Measurements from ENCODE around the gene NDUFB7. TPM values are rescaled to one million over a fixed set of nuclear protein-coding genes. Genes with fewer than 3 reads are reported as not detected.

NDUFB7 gene
- polyA plus RNA-seq, 1 donor (not counting 4 experiments of a cell fraction or from before 2014, with no cell fraction given): 146 TPM

GRCh38 chr19:14545716-14546082, 26.2 kb downstream of the NDUFB7 start:
- peak overlapping the region; percentile 43 for H3K27ac ChIP-seq (ENCODE audit: control insufficient read depth, insufficient read depth, low read length)
- H3K4me1 ChIP-seq (ENCODE audit: control insufficient read depth, extremely low read depth, insufficient read depth, low read length): peaks cover 39% of the 10 kb centered on the region
- dilution Hi-C loops (cut with MboI; ENCODE audit: extremely low pct_ligation_motif_present, low sequenced_read_pairs): no loop called here
- peak overlapping the region; percentile 22 for H3K9ac ChIP-seq (ENCODE audit: control insufficient read depth, extremely low read depth, insufficient read depth, low read length)
- DNase-seq (ENCODE audit: low read depth, low spot score) (no peak), FAIRE-seq (no peak)
- H3K36me3 ChIP-seq (ENCODE audit: control insufficient read depth in 2 of 2, extremely low read depth in 1 of 2, insufficient read depth in 2 of 2, low read length in 2 of 2): peaks cover 2 to 7% of the 10 kb centered on the region in 2 experiments
- H3K79me2 ChIP-seq (ENCODE audit: control insufficient read depth, insufficient read depth, low read length): peaks cover 42% of the 10 kb centered on the region
- H3K27me3 ChIP-seq (ENCODE audit: control insufficient read depth, extremely low read depth, insufficient read depth, low read length): no peaks in the 10 kb centered on the region
- peak overlapping the region; percentile 3 for H2AFZ ChIP-seq (ENCODE audit: control insufficient read depth, low read length)
- H4K20me1 ChIP-seq (ENCODE audit: control insufficient read depth, extremely low read depth, insufficient read depth, low read length): peaks cover 5% of the 10 kb centered on the region
- TF ChIP-seq, protein P1, sequence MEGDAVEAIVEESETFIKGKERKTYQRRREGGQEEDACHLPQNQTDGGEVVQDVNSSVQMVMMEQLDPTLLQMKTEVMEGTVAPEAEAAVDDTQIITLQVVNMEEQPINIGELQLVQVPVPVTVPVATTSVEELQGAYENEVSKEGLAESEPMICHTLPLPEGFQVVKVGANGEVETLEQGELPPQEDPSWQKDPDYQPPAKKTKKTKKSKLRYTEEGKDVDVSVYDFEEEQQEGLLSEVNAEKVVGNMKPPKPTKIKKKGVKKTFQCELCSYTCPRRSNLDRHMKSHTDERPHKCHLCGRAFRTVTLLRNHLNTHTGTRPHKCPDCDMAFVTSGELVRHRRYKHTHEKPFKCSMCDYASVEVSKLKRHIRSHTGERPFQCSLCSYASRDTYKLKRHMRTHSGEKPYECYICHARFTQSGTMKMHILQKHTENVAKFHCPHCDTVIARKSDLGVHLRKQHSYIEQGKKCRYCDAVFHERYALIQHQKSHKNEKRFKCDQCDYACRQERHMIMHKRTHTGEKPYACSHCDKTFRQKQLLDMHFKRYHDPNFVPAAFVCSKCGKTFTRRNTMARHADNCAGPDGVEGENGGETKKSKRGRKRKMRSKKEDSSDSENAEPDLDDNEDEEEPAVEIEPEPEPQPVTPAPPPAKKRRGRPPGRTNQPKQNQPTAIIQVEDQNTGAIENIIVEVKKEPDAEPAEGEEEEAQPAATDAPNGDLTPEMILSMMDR (optimal IDR thresholded peaks at IDR 0.05 in 1 of 3, IDR thresholded peaks at IDR 0.05 in 1 of 3, conservative IDR thresholded peaks at IDR 0.05 in 1 of 3; ENCODE audit: extremely low read depth in 1 of 3, insufficient read depth in 2 of 3, low read length in 3 of 3): no peak
- TF ChIP-seq EZH2 (IDR thresholded peaks at IDR 0.05; ENCODE audit: low read length): no peak
- no peaks in the 10 kb centered on the region for H3K9me1 ChIP-seq (ENCODE audit: control insufficient read depth, extremely low read depth, insufficient read depth, low read length)
- H3K4me2 ChIP-seq (ENCODE audit: control insufficient read depth, extremely low read depth, insufficient read depth, low read depth, low read length): peak overlapping the region; percentile 77
- peak overlapping the region in 2 of 3 experiments; percentile 14 to 48 for H3K4me3 ChIP-seq (ENCODE audit: control insufficient read depth in 2 of 3, extremely low read depth in 1 of 3, insufficient read depth in 2 of 3, low read depth in 1 of 3, low read length in 3 of 3)
- H3K9me3 ChIP-seq (ENCODE audit: control insufficient read depth, low read depth, low read length): no peaks in the 10 kb centered on the region

DNA sequence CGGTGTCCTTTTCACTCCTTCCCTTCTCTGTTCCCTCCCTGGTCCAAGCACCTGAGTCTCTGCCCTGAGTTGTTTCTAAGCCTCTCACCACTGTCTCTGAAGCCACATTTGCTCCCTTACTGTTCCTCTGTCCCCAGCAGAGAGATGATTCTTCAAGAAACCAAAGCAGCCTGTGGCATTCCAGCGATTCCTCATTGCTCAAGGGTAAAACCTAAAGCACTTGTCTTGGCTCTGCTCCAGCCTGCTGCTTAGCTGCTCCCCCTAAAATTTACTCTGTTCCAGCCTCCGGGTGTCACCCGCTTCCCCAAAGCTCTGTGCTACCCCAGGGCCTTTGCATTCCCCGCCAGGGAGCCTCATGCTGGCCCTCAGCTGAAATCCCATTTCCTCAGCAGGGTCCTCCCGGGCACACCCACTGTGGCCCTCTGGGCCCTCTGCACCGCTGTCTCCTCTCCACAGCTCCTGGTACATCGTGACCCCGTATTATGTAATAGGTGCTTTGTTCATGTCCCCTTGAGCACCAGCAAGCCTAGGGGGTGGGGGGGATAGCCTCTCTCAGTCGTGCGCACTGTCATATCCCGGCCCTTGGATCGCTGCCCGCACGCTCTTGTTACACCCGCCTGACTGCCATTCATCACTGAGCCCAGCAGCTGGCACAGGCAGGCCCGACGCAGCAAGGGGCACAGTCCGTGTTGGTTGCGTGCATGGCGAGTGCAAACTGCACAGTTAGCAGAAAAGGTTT, 26.7 kb downstream of the NDUFB7 start:
- H3K9me3 ChIP-seq (ENCODE audit: control insufficient read depth, low read depth, low read length): no peaks in the 10 kb centered on the region
- H3K9me1 ChIP-seq (ENCODE audit: control insufficient read depth, extremely low read depth, insufficient read depth, low read length): no peaks in the 10 kb centered on the region
- peak overlapping the region; percentile 43 for H3K27ac ChIP-seq (ENCODE audit: control insufficient read depth, insufficient read depth, low read length)
- peak overlapping the region in 2 of 3 experiments; percentile 14 to 48 for H3K4me3 ChIP-seq (ENCODE audit: control insufficient read depth in 2 of 3, extremely low read depth in 1 of 3, insufficient read depth in 2 of 3, low read depth in 1 of 3, low read length in 3 of 3)
- peaks cover 34% of the 10 kb centered on the region for H3K4me1 ChIP-seq (ENCODE audit: control insufficient read depth, extremely low read depth, insufficient read depth, low read length)
- peak overlapping the region; percentile 3 for H2AFZ ChIP-seq (ENCODE audit: control insufficient read depth, low read length)
- H3K4me2 ChIP-seq (ENCODE audit: control insufficient read depth, extremely low read depth, insufficient read depth, low read depth, low read length): peak overlapping the region; percentile 77
- peak overlapping the region; percentile 22 for H3K9ac ChIP-seq (ENCODE audit: control insufficient read depth, extremely low read depth, insufficient read depth, low read length)
- H3K36me3 ChIP-seq (ENCODE audit: control insufficient read depth in 2 of 2, extremely low read depth in 1 of 2, insufficient read depth in 2 of 2, low read length in 2 of 2): peaks cover 2 to 7% of the 10 kb centered on the region in 2 experiments
- peaks cover 42% of the 10 kb centered on the region for H3K79me2 ChIP-seq (ENCODE audit: control insufficient read depth, insufficient read depth, low read length)
- H4K20me1 ChIP-seq (ENCODE audit: control insufficient read depth, extremely low read depth, insufficient read depth, low read length): peaks cover 5% of the 10 kb centered on the region
- TF ChIP-seq EZH2 (IDR thresholded peaks at IDR 0.05; ENCODE audit: low read length): no peak
- TF ChIP-seq, protein P1 (optimal IDR thresholded peaks at IDR 0.05 in 1 of 3, IDR thresholded peaks at IDR 0.05 in 1 of 3, conservative IDR thresholded peaks at IDR 0.05 in 1 of 3; ENCODE audit: extremely low read depth in 1 of 3, insufficient read depth in 2 of 3, low read length in 3 of 3): no peak
- dilution Hi-C loops (cut with MboI; ENCODE audit: extremely low pct_ligation_motif_present, low sequenced_read_pairs): no loop called here
- FAIRE-seq (peak; percentile 69), DNase-seq (ENCODE audit: low read depth, low spot score) (no peak)
- H3K27me3 ChIP-seq (ENCODE audit: control insufficient read depth, extremely low read depth, insufficient read depth, low read length): no peaks in the 10 kb centered on the region

Data from keratinocyte (primary cell).